ENCODE measurements around the gene CACHD1. TPM values are rescaled to one million over a fixed set of nuclear protein-coding genes. Genes with fewer than 3 reads are reported as not detected.

Gene CACHD1
- total RNA-seq, 1 donor from 2014 or later, result 0.14 TPM

DNA sequence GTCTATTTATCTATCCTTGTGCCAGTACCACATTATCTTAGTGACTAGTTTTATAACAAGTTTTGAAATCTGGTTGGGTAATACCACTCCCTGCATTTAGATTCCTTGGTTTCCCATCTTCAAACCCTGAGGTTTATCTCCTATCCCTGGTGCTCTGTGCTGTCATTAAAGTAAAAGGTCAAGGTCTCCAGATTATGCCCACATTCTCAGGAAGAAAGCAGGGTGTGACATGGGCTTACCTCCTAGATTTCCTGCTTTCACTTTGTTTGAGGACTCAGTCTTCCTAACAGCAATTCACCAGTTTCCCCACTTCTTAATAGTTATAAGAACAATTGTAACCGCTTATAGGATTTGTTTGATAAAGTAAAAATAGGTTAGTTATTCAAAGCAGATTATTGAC is 86.0 kb downstream of the CACHD1 start:
- no peak overlapping the region for H3K4me3 Mint-ChIP-seq (ENCODE audit: low read depth)
- intact Hi-C loops (cut with micrococcal nuclease), result no loop called here
- no peaks in the 10 kb centered on the region for H3K36me3 Mint-ChIP-seq (ENCODE audit: low read depth)
- H3K27me3 Mint-ChIP-seq (ENCODE audit: low read depth), result peaks cover 20% of the 10 kb centered on the region
- DNase-seq (ENCODE audit: low spot score), result no peak
- peaks cover 6% of the 10 kb centered on the region for H3K4me1 Mint-ChIP-seq (ENCODE audit: low read depth)
- H3K27ac Mint-ChIP-seq, result no peak overlapping the region
- H3K9me3 Mint-ChIP-seq, result no peaks in the 10 kb centered on the region

DNA sequence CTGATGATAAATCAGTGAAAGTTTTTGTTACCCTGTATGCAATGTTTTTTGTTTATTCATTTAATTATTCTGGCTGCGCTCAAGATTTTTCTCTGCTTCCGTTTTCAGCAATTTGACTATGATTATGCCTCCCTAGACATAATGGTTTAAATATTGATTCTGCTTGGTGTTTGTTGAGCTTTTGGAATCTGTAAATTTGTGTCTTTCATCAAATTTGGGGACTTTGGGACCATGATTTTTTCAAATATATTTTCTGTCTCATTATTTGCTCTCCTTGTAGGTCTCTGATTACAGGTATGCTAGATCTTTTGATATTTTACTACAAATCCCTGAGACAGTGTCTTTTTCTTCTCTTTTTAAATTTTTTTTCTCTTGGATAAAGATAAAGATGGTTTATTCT is 92.1 kb downstream of the CACHD1 start:
- Mint-ChIP-seq H3K27me3 (ENCODE audit: low read depth) (peaks cover 27% of the 10 kb centered on the region), H3K4me3 (ENCODE audit: low read depth) (no peak overlapping the region), H3K36me3 (ENCODE audit: low read depth) (no peaks in the 10 kb centered on the region), H3K4me1 (ENCODE audit: low read depth) (no peaks in the 10 kb centered on the region), H3K27ac (no peak overlapping the region), H3K9me3 (no peaks in the 10 kb centered on the region)
- intact Hi-C loops (cut with micrococcal nuclease), result no loop called here
- DNase-seq (ENCODE audit: low spot score), result no peak

DNA sequence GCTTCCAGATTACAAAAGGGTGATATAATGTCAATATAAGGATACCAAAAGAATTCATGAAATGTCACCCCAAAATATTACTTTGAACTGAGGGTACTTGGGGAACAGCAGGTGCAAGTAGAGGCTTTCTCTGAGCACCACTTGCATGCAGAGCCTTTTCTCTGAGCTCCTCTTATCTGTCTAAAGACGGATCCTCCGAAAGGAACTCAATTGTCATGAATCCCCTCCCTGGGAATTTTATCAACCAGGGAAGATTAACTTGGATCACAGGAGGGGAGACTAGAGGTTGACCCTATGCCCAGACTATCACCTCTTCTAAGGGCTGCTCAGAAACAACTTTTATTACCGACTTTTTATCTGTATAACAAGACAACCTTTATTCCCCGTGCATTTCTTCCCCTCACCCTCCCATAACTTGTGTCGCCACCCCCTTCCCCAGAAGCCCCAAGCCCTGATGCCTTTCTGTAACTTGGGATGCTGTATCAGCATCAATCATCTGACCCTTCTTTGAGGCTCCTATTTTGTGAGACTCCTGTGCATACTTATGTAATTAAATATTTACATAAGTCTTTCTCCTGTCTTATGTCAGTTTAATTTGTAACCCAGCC is 94.1 kb downstream of the CACHD1 start:
- peaks cover 26% of the 10 kb centered on the region for H3K27me3 Mint-ChIP-seq (ENCODE audit: low read depth)
- no peaks in the 10 kb centered on the region for H3K4me1 Mint-ChIP-seq (ENCODE audit: low read depth)
- H3K4me3 Mint-ChIP-seq (ENCODE audit: low read depth), result no peak overlapping the region
- no peak overlapping the region for H3K27ac Mint-ChIP-seq
- no peaks in the 10 kb centered on the region for H3K36me3 Mint-ChIP-seq (ENCODE audit: low read depth)
- no peak for DNase-seq (ENCODE audit: low spot score)
- intact Hi-C loops (cut with micrococcal nuclease), result no loop called here
- H3K9me3 Mint-ChIP-seq, result no peaks in the 10 kb centered on the region

DNA sequence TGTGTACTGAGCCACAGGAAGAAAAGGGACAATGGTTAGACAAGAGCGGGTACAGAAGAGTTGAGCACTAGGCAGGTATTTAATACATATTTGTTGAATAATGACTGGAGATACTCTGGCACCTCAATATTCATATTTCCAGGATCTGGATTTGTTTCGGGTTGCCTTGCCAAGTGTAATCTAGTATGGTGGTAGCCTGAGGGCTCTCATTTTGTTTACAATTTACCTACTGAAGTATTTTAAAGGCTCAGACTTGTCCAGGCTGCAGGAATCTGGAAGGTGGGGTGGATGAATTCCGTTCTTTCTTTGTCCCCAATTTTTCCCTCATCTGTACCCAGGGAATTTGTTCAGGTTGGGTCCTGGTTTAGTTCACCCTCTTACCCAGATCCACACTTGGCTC is 95.0 kb downstream of the CACHD1 start:
- Mint-ChIP-seq H3K36me3 (ENCODE audit: low read depth) (no peaks in the 10 kb centered on the region), H3K27me3 (ENCODE audit: low read depth) (peaks cover 22% of the 10 kb centered on the region), H3K27ac (no peak overlapping the region), H3K4me1 (ENCODE audit: low read depth) (no peaks in the 10 kb centered on the region), H3K4me3 (ENCODE audit: low read depth) (no peak overlapping the region), H3K9me3 (no peaks in the 10 kb centered on the region)
- DNase-seq (ENCODE audit: low spot score), result no peak
- intact Hi-C loops (cut with micrococcal nuclease), result no loop called here

DNA sequence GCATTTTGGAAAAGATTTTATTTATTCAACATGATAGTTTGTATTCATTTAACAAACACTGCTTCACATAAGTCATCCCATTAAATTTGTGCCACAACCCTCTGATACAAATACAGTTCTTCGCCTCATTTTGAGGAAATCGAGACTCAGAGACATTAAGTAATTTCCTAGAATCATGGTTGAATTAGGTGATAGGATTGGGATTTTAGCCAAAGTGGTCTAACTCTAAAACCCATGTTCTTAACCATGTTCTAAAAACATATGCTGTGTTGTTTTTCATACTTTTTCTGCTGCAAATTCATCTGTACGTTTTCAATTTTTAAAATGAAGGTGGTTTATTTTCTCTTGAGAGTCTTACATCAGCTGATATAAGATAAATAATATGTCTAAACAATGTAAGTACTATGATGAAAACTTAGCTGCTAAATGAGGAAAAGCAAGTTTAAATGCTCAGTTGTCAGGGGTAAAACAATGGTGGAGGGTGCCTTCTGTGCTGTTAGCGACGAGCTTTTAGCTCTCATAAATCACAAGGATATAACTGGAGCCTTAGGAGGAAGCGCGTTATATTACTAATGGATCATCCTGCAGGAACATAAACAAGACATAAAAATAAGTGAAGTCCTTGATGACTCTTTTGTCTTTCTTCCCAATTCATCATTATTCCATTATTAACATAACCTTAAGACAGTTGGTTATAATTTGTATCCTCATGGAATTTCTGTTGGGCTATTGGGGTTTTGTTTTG is 97.7 kb downstream of the CACHD1 start:
- intact Hi-C loops (cut with micrococcal nuclease), result no loop called here
- DNase-seq (ENCODE audit: low spot score), result no peak
- no peak overlapping the region for H3K27ac Mint-ChIP-seq
- peaks cover 15% of the 10 kb centered on the region for H3K27me3 Mint-ChIP-seq (ENCODE audit: low read depth)
- H3K4me1 Mint-ChIP-seq (ENCODE audit: low read depth), result no peaks in the 10 kb centered on the region
- H3K9me3 Mint-ChIP-seq, result no peaks in the 10 kb centered on the region
- H3K4me3 Mint-ChIP-seq (ENCODE audit: low read depth), result no peak overlapping the region
- H3K36me3 Mint-ChIP-seq (ENCODE audit: low read depth), result no peaks in the 10 kb centered on the region

DNA sequence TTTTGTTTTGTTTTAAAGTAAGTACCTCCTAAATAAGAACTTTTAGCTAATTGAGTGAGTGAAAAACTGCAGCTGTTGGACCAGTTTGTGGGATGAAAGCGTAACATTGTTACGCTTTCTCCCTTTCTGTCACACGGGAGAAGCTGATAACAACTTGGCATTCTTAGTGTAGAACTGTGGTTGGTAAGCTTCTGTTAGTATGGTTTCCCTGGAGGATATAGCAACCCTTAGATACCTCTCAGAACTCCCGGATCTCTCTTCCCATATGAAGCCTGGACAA is 98.2 kb downstream of the CACHD1 start:
- no peak for DNase-seq (ENCODE audit: low spot score)
- intact Hi-C loops (cut with micrococcal nuclease), result no loop called here
- Mint-ChIP-seq H3K27me3 (ENCODE audit: low read depth) (peaks cover 15% of the 10 kb centered on the region), H3K27ac (no peak overlapping the region), H3K9me3 (no peaks in the 10 kb centered on the region), H3K36me3 (ENCODE audit: low read depth) (no peaks in the 10 kb centered on the region), H3K4me3 (ENCODE audit: low read depth) (no peak overlapping the region), H3K4me1 (ENCODE audit: low read depth) (no peaks in the 10 kb centered on the region)

DNA sequence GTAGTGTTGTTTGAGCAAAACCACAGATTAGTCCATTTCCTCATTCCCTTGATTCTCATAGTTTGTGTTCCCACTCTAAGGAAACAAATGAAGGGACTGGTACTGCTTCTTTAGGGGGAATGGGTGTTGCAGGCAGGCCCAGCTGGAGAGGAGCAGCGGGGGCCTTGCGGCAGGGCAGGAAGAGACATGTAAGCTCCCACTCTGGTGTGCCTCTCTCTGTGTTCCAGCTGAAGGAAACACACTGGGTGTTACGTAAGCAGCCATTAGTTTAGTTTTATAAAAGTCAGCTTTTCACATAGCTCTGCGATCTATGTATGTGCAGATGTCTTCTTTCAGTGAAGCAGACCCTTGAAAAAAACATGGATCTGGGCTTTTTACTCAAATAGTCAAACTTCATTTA is 99.5 kb downstream of the CACHD1 start:
- no peaks in the 10 kb centered on the region for H3K9me3 Mint-ChIP-seq
- H3K27ac Mint-ChIP-seq, result no peak overlapping the region
- no peak overlapping the region for H3K4me3 Mint-ChIP-seq (ENCODE audit: low read depth)
- intact Hi-C loops (cut with micrococcal nuclease), result no loop called here
- no peaks in the 10 kb centered on the region for H3K36me3 Mint-ChIP-seq (ENCODE audit: low read depth)
- peaks cover 11% of the 10 kb centered on the region for H3K27me3 Mint-ChIP-seq (ENCODE audit: low read depth)
- no peak for DNase-seq (ENCODE audit: low spot score)
- H3K4me1 Mint-ChIP-seq (ENCODE audit: low read depth), result no peaks in the 10 kb centered on the region

DNA sequence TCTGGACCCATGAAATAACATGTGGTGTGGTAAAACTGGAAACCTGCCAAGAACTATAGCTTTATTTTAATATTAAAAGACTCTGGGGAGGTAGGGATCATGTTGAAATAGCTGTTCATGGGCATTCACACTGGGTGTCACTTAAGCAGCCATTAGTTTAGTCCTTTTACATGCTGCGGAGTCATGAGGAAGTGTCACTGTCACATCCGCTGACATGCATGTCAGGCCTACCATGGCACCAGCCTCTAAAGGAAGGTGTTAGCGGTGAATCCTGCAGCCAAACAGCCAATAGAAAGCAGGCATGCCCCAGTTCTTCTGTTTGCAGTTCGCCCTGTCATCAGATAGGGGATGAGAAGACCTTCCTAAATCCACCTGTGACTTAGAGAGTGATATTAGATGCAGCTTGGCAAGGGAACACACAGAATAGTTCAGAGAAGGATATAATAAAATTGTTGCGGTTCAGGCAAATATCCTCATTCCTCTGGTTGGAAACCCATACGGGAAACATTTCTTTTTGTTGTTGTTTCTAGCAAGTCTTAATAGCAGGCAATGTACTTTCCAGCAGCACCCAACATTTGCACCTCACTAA is 100.4 kb downstream of the CACHD1 start:
- intact Hi-C loops (cut with micrococcal nuclease), result no loop called here
- Mint-ChIP-seq H3K4me3 (ENCODE audit: low read depth) (no peak overlapping the region), H3K9me3 (no peaks in the 10 kb centered on the region), H3K27me3 (ENCODE audit: low read depth) (peaks cover 9% of the 10 kb centered on the region), H3K36me3 (ENCODE audit: low read depth) (no peaks in the 10 kb centered on the region), H3K27ac (no peak overlapping the region), H3K4me1 (ENCODE audit: low read depth) (no peaks in the 10 kb centered on the region)
- DNase-seq (ENCODE audit: low spot score), result no peak

DNA sequence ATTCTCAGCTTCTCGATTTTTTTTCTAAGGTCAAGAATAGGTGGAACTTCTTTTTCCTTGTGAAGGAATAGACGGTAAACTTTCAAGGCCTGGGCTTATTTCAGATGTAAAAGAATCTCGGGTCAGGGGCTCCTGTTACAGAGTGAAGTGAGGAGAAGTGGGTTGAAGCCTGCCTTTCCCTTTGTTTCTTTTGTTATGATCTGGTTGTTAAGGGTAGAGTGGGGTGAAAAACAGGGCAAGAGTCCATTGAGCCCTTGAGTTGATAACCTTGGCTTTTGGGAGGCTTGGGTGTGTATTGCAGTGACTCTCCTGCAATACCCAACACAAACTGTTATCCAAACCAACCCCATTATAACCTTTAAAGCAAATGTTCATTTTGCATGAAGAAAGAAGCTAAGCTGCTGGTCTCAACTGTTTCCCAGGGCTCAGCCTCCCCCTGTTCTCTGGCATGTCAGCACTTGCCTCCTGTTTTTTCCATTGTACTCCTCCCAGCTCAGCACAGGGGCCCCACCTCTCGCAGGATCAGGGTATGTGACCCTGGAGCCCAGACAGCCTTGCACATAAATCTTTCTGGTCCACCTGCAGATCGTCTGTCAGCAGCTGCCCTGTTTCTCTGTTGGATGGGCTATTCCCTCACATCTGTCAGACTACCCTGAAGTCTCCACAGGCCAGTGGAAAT is 102.4 kb downstream of the CACHD1 start:
- Mint-ChIP-seq H3K36me3 (ENCODE audit: low read depth) (no peaks in the 10 kb centered on the region), H3K27me3 (ENCODE audit: low read depth) (peaks cover 5% of the 10 kb centered on the region), H3K4me1 (ENCODE audit: low read depth) (no peaks in the 10 kb centered on the region), H3K9me3 (no peaks in the 10 kb centered on the region), H3K27ac (no peak overlapping the region), H3K4me3 (ENCODE audit: low read depth) (no peak overlapping the region)
- intact Hi-C loops (cut with micrococcal nuclease), result no loop called here
- DNase-seq (ENCODE audit: low spot score), result no peak

DNA sequence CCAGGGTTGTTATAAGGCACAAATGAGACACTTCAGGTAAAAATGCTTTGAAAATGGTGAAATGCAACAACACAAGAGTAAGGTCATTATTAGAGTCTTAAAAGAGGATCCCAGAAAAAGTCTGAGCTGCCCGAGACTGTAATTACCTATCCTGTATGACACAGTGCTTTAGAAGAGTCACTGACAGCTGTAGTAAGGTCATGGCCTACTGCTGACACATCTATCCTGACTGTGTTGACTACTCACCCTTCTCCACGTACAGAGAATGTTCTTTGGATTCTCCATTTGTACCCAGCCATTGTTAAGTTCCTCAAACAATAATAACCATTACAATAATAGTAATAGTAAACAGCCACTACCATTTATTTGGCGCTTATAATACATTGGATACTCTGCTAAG is 104.4 kb downstream of the CACHD1 start:
- Mint-ChIP-seq H3K27ac (no peak overlapping the region), H3K4me1 (ENCODE audit: low read depth) (no peaks in the 10 kb centered on the region), H3K27me3 (ENCODE audit: low read depth) (no peaks in the 10 kb centered on the region), H3K4me3 (ENCODE audit: low read depth) (no peak overlapping the region), H3K36me3 (ENCODE audit: low read depth) (no peaks in the 10 kb centered on the region), H3K9me3 (no peaks in the 10 kb centered on the region)
- intact Hi-C loops (cut with micrococcal nuclease), result no loop called here
- DNase-seq (ENCODE audit: low spot score), result no peak

DNA sequence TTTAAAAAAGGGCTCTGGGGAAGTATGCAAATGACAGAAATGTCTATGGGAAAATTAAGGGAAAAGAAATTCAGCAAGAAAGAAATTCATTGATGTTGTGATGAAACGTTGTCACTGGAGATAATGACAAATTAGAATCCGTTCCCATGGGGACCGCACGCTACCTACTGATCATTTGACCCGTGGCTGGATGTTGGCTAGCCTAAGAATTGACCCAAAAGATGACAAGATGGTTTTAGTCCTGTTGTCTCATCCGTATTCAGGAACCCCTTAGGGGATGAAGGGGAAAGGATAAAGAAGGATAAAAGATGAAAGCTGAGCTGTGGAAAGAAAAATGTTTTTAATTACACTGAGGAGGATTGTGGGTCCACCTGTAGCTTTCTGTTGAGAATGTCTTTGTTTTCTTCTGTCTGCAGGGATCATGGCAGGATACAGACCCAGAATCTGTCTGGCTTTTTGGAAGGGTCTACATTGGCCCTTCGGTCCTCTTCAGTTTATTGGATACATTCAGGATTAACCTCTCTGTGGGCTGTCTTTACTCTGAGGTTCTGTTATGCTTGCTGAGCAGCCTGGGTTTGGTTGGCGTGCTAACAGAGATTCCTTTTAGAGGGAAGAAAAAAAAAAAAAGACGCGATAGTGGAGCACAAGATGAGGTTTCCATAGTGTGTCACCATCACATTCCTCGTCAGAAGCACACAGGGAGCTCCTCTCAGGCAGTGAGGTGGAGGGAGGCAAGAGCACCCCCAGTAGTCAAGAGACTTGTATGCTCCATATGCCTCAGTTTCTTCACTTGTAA is 106.2 kb downstream of the CACHD1 start:
- Mint-ChIP-seq H3K27ac (no peak overlapping the region), H3K4me1 (ENCODE audit: low read depth) (no peaks in the 10 kb centered on the region), H3K9me3 (no peaks in the 10 kb centered on the region), H3K36me3 (ENCODE audit: low read depth) (no peaks in the 10 kb centered on the region), H3K27me3 (ENCODE audit: low read depth) (no peaks in the 10 kb centered on the region), H3K4me3 (ENCODE audit: low read depth) (no peak overlapping the region)
- intact Hi-C loops (cut with micrococcal nuclease), result no loop called here
- no peak for DNase-seq (ENCODE audit: low spot score)

DNA sequence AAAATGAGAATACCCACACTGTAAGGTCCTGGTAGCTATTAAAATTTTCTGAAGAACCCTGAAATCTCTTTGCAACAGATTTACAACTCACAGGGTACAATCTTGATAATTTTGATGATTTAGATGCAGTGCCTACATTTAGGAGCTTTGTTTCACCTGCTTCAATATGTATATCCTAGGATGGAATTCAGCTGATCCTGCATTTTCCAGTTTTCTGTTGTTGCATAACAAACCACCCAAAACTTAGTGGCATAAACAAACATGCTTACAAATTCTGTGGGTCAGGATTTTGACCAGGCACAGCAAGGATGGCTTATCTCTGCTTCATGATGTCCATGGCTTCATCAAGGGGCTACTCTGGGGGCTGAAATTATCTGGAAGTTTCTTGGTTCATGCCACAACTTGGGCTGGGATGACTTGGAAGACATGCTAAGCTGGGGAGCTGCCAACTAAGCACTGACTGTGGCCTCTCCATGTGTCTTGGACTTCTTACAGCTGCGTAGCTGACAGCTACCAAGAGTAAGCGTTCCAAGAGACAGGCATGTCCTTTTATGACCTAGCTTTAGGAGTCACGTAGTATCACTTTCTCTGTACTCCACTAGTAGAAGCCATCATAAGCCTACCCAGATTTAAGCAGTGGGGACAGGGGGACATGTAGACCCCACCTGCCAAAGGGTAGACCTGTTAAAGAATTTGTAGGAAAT is 108.5 kb downstream of the CACHD1 start:
- H3K9me3 Mint-ChIP-seq, result no peaks in the 10 kb centered on the region
- no peak overlapping the region for H3K27ac Mint-ChIP-seq
- no peaks in the 10 kb centered on the region for H3K27me3 Mint-ChIP-seq (ENCODE audit: low read depth)
- no peak for DNase-seq (ENCODE audit: low spot score)
- H3K4me3 Mint-ChIP-seq (ENCODE audit: low read depth), result no peak overlapping the region
- intact Hi-C loops (cut with micrococcal nuclease), result no loop called here
- no peaks in the 10 kb centered on the region for H3K36me3 Mint-ChIP-seq (ENCODE audit: low read depth)
- H3K4me1 Mint-ChIP-seq (ENCODE audit: low read depth), result no peaks in the 10 kb centered on the region
